Neural cell (in vitro differentiated cells): Measurements from ENCODE around the gene FCHSD2. TPM values are rescaled to one million over a fixed set of nuclear protein-coding genes. Genes with fewer than 3 reads are reported as not detected.

Source experiments
- H2AFZ ChIP-seq: fragments of 200-600, 300-800 bp; sonication (generic), shearing (Covaris generic); 2 replicates; pipeline ENCODE4 v1.6.0; 2014; ENCODE audit warnings: low read depth, mild to moderate bottlenecking, antibody characterized with exemption, low read length, moderate library complexity
- H3F3A ChIP-seq: fragments of 200-600 bp; shearing (Covaris generic); 2 replicates; pipeline ENCODE4 v1.6.1; 2016; ENCODE audit warnings: mild to moderate bottlenecking, moderate library complexity, mixed read lengths, antibody characterized with exemption, low read length; ENCODE audit not compliant: insufficient read depth, poor library complexity, severe bottlenecking
- H3K27ac ChIP-seq: fragments of 200-600, 300-800 bp; sonication (generic), shearing (Covaris generic); 2 replicates; pipeline ENCODE4 v1.5.1; 2014; ENCODE audit warnings: mild to moderate bottlenecking, low read length, moderate library complexity
- H3K27me3 ChIP-seq: fragments of 300-800, 200-600 bp; sonication (generic), shearing (Covaris generic); 2 replicates; pipeline ENCODE4 v1.6.0; 2014; ENCODE audit warnings: mild to moderate bottlenecking, low read depth, low read length, moderate library complexity; ENCODE audit not compliant: insufficient read depth
- H3K36me3 ChIP-seq: fragments of 300-800, 200-600 bp; sonication (generic), shearing (Covaris generic); 2 replicates; pipeline ENCODE4 v1.5.1; 2014; ENCODE audit warnings: mild to moderate bottlenecking, antibody characterized with exemption, low read length, moderate library complexity; ENCODE audit not compliant: insufficient read depth
- H3K4me2 ChIP-seq: fragments of 300-800, 200-600 bp; sonication (generic), shearing (Covaris generic); 2 replicates; pipeline ENCODE4 v1.6.0; 2014; ENCODE audit warnings: mild to moderate bottlenecking, low read length
- H3K4me3 ChIP-seq: fragments of 300-800, 200-600 bp; sonication (generic), shearing (Covaris generic); 2 replicates; pipeline ENCODE4 v1.5.1; 2014; ENCODE audit warnings: mild to moderate bottlenecking, low read length, moderate library complexity
- H3K79me2 ChIP-seq: fragments of 200-600 bp; shearing (Covaris generic); replicated peaks from 2 replicates; pipeline ENCODE4 v1.6.0; 2014; ENCODE audit warnings: mild to moderate bottlenecking, low read length, moderate library complexity; ENCODE audit not compliant: insufficient read depth
- H3K9ac ChIP-seq: fragments of 300-800, 200-600 bp; sonication (generic), shearing (Covaris generic); 2 replicates; pipeline ENCODE4 v1.6.1; 2016; ENCODE audit warnings: mild to moderate bottlenecking, low read length, mixed read lengths
- H3K9me2 ChIP-seq: fragments of 200-600 bp; shearing (Covaris generic); 2 replicates; pipeline ENCODE4 v1.6.1; 2016; ENCODE audit warnings: mild to moderate bottlenecking, low read length, mixed read lengths; ENCODE audit not compliant: insufficient read depth
- H3K9me3 ChIP-seq: fragments of 200-600, 300-800 bp; sonication (generic), shearing (Covaris generic); 2 replicates; pipeline ENCODE4 v1.6.1; 2016; ENCODE audit warnings: mild to moderate bottlenecking, mixed run types, low read length, moderate library complexity, mixed read lengths
- H4K20me1 ChIP-seq: fragments of 200-600 bp; shearing (Covaris generic); 2 replicates; pipeline ENCODE4 v1.6.1; 2016; ENCODE audit warnings: mild to moderate bottlenecking, mixed run types; ENCODE audit not compliant: insufficient read depth
- EP300 ChIP-seq: fragments of 450-650 bp; conservative IDR thresholded peaks from 2 replicates; pipeline ENCODE4 v1.6.1; 2014; ENCODE audit warnings: antibody characterized with exemption, mild to moderate bottlenecking, moderate library complexity; ENCODE audit not compliant: poor library complexity, severe bottlenecking
- EZH2 ChIP-seq: fragments of 200-600, 300-800 bp; shearing (Covaris generic), sonication (generic); IDR thresholded peaks from 2 replicates; pipeline ENCODE4 v1.6.1; 2014; ENCODE audit warnings: antibody characterized with exemption, low read length, borderline replicate concordance, mild to moderate bottlenecking; ENCODE audit not compliant: insufficient read depth, poor library complexity, severe bottlenecking
- MXI1 ChIP-seq: fragments of 450-650 bp; conservative IDR thresholded peaks from 2 replicates; pipeline ENCODE4 v1.6.1; 2014; ENCODE audit warnings: antibody characterized with exemption, mild to moderate bottlenecking; ENCODE audit not compliant: poor library complexity, severe bottlenecking
- POLR2AphosphoS5 ChIP-seq: IDR thresholded peaks from 2 replicates; pipeline ENCODE4 v1.6.1; 2012
- RAD21 ChIP-seq: fragments of 450-650 bp; conservative IDR thresholded peaks from 2 replicates; pipeline ENCODE4 v1.6.1; 2014; ENCODE audit warnings: antibody characterized with exemption, mild to moderate bottlenecking, moderate library complexity
- SMC3 ChIP-seq: fragments of 450-650 bp; conservative IDR thresholded peaks from 2 replicates; pipeline ENCODE4 v1.6.1; 2014; ENCODE audit warnings: antibody characterized with exemption, mild to moderate bottlenecking, moderate library complexity; ENCODE audit not compliant: poor library complexity
- TAF1 ChIP-seq: IDR thresholded peaks from 2 replicates; pipeline ENCODE4 v1.6.1; 2012; ENCODE audit warnings: low read depth
- polyA plus RNA-seq: library from polyadenylated mRNA; depleted of rRNA; stranded (reverse); fragments of >200 nt; gene quantifications from 2 replicates; pipeline ENCODE4 v1.2.3, GENCODE V29; 2014
- TF ChIP-seq, protein P1 (sequence below): IDR thresholded peaks from 2 replicates; pipeline ENCODE4 v1.6.1; 2012; ENCODE audit warnings: borderline replicate concordance
- TF ChIP-seq, protein P2 (sequence below): fragments of 450-650 bp; IDR thresholded peaks from 2 replicates; pipeline ENCODE4 v1.5.1; 2014; ENCODE audit warnings: antibody characterized with exemption, mild to moderate bottlenecking, moderate library complexity; ENCODE audit not compliant: poor library complexity, severe bottlenecking

Gene FCHSD2
- polyA plus RNA-seq, 1 donor from 2014 or later, result 40.8 TPM

DNA sequence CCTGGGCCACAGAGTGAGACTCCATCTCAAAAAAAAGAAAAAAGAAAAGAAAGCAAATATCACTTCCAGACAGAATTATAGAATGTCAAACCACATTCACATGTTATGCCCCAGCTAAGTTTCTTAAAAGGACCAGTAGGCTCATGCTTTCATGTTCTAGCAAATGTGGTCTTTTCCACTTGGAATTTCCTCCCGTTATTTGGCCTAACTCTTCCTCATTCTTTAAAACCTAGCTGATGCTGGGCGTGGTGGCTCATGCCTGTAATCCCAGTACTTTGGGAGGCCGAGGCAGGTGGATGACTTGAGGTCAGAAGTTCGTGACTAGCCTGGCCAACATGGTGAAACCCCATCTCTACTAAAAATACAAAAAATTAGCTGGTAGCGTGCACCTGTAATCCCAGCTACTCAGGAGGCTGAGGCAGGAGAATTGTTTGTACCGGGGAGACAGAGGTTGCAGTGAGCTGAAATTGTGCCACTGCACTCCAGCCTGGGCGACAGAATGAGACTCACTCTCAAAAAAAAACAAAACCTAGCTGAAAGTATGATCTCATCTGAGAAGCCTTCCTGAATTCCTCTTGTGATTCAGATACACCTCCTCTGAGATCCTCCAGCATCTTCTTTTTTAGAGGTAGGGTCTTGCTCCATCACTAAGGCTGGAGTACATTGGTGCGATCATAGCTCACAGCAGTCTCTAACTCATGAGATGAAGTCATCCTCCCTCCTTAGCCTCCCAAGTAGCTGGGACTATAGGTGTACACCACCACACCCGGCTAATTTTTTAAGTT lies 50.4 kb downstream of the FCHSD2 start:
- Histone ChIP-seq H3K27ac (no peak overlapping the region), H3K9me2 (no peaks in the 10 kb centered on the region), H3F3A (no peaks in the 10 kb centered on the region), H3K4me2 (no peak overlapping the region), H3K36me3 (no peaks in the 10 kb centered on the region), H3K9me3 (no peaks in the 10 kb centered on the region), H3K27me3 (no peaks in the 10 kb centered on the region), H3K9ac (no peak overlapping the region), H2AFZ (no peak overlapping the region), H4K20me1 (no peaks in the 10 kb centered on the region), H3K79me2 (peaks cover 10% of the 10 kb centered on the region), H3K4me3 (no peak overlapping the region)
- TF ChIP-seq EZH2, result no peak
- TF ChIP-seq, protein P1, sequence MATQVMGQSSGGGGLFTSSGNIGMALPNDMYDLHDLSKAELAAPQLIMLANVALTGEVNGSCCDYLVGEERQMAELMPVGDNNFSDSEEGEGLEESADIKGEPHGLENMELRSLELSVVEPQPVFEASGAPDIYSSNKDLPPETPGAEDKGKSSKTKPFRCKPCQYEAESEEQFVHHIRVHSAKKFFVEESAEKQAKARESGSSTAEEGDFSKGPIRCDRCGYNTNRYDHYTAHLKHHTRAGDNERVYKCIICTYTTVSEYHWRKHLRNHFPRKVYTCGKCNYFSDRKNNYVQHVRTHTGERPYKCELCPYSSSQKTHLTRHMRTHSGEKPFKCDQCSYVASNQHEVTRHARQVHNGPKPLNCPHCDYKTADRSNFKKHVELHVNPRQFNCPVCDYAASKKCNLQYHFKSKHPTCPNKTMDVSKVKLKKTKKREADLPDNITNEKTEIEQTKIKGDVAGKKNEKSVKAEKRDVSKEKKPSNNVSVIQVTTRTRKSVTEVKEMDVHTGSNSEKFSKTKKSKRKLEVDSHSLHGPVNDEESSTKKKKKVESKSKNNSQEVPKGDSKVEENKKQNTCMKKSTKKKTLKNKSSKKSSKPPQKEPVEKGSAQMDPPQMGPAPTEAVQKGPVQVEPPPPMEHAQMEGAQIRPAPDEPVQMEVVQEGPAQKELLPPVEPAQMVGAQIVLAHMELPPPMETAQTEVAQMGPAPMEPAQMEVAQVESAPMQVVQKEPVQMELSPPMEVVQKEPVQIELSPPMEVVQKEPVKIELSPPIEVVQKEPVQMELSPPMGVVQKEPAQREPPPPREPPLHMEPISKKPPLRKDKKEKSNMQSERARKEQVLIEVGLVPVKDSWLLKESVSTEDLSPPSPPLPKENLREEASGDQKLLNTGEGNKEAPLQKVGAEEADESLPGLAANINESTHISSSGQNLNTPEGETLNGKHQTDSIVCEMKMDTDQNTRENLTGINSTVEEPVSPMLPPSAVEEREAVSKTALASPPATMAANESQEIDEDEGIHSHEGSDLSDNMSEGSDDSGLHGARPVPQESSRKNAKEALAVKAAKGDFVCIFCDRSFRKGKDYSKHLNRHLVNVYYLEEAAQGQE, result no peak
- TF ChIP-seq TAF1, result no peak

DNA sequence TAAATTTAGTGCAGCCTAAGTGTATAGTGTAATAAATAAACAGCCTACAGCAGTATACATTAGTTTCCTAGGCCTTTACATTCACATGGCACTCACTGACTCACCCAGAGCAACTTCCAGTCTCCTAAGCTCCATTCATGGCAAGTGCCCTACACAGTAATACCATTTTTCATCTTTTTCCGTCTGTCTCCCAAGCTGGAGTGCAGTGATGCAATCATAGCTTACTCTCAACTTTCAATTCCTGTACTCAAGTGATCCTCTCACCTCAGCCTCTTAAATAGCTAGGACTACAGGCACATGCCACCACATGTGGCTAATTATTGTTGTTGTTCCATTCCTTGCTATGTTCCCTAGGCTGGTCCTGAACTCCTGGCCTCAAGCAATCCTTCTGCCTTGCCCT lies 54.4 kb downstream of the FCHSD2 start:
- Histone ChIP-seq H3K9ac (no peak overlapping the region), H3K9me2 (no peaks in the 10 kb centered on the region), H3K27me3 (no peaks in the 10 kb centered on the region), H3K79me2 (peaks cover 3% of the 10 kb centered on the region), H3K9me3 (no peaks in the 10 kb centered on the region), H3K4me2 (no peak overlapping the region), H3K4me3 (no peak overlapping the region), H3F3A (no peaks in the 10 kb centered on the region), H3K36me3 (no peaks in the 10 kb centered on the region), H4K20me1 (no peaks in the 10 kb centered on the region), H3K27ac (no peak overlapping the region), H2AFZ (no peak overlapping the region)
- TF ChIP-seq EZH2 (no peak), MXI1 (no peak), TAF1 (no peak), RAD21 (no peak), POLR2AphosphoS5 (no peak), EP300 (no peak), SMC3 (no peak)
- TF ChIP-seq, protein P2, sequence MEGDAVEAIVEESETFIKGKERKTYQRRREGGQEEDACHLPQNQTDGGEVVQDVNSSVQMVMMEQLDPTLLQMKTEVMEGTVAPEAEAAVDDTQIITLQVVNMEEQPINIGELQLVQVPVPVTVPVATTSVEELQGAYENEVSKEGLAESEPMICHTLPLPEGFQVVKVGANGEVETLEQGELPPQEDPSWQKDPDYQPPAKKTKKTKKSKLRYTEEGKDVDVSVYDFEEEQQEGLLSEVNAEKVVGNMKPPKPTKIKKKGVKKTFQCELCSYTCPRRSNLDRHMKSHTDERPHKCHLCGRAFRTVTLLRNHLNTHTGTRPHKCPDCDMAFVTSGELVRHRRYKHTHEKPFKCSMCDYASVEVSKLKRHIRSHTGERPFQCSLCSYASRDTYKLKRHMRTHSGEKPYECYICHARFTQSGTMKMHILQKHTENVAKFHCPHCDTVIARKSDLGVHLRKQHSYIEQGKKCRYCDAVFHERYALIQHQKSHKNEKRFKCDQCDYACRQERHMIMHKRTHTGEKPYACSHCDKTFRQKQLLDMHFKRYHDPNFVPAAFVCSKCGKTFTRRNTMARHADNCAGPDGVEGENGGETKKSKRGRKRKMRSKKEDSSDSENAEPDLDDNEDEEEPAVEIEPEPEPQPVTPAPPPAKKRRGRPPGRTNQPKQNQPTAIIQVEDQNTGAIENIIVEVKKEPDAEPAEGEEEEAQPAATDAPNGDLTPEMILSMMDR, result no peak
- TF ChIP-seq, protein P1, result no peak
